ENCODE data around the gene AOAH.
"Not testable (repeated sequence)": the region's sequence is repeated elsewhere in the genome, so short reads cannot be mapped to it uniquely, and the experiment has no call there.

The AOAH gene

DNA sequence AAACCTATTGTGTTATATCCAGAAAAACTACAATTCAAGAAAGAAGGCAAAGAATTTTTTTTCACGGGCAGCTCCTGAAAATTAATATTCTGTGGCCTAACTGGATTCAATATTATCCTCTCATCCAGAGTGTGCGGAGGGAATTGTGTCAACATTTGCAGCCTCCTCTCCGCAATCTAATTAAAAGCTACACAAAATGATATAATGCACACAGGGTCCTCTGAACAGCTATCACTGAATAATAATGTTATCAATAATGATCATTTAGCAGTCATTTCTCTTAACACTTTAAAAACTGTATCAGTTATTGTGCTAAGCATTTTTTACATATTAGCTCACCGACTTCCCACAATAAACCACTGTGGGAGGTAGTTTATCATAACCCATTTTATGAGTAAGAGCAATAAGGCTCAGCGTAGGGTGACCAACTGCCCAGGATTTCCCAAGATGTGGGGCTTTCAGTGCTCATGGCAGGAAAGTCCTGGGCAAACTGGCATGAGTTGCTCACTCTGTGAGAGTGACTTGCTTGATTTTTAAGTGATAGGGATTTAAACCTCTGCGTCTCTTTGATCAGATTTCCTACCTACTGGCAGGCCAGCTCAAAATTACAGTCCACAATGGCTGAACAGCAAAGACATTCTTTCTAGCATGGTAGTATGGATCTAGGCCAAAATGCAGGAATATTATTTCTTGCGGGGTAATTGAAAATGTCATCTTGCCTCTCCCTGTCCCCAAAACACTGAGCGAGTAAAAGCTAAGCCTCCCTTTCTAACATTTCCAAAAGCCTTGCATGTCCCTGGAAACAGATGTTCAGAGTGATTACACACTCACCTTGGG lies 65.7 kb downstream of the AOAH start:
- no peak for DNase-seq

DNA sequence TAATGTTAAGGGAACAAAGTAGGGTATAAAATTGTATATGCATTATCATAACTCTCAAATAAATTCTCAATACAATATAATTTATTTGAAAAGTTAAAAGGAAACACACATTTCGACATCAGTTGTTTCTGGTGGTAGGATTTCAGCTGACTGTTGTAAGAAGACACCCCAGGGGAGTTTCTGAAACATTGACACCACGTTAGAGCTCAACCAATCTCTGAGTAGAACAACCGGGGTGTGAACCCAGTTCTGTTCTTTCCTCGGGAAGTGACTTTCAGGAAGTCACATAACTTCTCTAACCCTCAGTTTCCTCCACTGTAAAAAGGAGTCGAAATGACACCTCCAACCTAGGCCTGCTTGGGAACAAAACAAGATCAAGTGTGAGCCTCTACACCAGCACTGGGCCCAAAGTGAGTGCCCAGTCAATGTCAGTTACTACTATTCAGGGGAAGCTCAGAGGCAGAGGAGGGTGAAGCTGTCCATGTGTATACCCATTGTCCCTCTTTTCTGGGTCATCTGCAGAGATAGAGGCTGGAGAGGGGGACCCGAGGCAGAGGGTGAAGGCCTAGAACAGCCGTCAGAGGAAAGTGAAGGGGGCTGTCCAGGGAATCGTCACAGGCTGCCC lies 67.1 kb downstream of the AOAH start:
- DNase-seq, result no peak

DNA sequence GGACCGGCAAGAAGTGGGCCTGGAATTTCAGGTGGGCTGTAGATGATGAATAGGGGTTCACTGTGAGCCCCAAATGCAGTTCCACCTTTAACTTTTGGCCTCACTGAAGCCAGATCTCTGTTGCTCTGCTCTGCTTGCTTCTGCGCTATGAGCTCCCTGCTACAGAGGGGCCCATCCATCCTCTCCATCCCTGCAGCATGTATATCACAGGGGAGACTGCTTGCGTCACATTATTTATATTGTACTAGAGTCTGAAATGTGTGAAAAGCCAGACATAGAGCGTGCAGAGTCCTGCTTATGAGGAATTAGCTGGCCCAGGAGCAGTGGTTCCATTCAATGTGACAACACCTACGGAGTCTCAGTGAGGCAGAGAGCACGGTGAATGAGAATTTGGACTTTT lies 69.9 kb downstream of the AOAH start:
- no peak for DNase-seq

DNA sequence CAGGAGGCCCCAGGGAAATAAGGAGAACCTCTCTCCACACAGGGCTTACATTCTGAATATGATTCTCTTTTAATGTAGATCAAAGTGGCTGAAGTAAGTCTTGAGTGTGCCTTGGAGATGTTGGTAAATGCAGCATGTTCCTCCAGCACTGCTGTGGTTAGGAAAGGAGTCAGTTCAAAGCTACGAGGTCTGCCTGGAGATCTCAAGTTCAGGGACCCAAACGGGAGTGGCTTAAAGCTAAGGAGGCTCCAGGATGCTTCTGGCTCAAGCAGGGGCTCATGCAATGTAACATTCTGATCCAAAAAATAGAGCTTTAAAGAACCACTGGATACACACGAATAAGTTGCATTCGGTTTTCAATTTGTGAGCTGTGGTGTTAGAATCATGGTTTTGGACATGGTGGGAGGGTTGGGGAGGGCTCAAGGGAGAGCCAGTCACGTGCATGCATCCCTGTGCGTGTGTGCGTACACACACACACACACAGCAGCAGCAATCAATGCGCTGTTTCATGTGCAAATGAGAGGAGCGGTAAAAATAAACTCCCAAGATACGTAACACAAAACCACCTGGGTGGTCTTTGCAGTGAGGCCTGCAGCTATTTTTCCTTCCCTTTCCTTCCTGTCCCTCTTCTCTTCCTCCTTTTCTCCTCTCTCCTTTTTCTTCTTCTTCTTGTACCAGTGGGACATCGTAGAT lies 70.5 kb downstream of the AOAH start:
- no peak for DNase-seq

DNA sequence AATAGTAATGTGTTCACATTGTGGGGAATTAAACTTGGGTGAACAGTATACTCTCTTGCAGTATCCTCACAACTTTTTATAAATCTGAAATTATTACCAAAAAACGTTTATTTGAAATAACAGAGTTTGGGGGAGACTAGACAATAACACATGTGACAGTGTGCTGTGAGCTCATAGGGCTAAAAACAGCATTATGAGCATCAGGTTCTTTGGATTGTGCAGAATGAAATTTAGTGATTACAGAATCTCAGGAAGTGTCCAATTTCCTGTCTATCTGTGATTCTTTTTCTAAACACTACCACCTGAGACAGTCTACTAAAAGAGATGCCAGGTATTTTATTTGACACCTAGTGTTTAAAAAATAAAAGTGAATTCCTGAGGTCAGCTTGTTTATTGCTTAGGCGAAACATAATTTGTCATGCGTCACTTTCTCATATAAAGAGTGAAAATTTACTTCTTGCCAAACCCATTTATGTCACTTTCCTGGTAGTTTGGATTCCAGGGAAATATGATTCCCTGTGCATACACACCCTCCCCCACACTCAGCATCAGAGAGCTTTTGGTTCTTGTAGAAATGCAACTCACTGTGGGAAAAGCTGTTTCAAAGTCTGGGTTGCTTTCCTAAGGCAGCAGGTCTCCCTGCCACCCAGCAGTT lies 71.2 kb downstream of the AOAH start:
- DNase-seq, result no peak

DNA sequence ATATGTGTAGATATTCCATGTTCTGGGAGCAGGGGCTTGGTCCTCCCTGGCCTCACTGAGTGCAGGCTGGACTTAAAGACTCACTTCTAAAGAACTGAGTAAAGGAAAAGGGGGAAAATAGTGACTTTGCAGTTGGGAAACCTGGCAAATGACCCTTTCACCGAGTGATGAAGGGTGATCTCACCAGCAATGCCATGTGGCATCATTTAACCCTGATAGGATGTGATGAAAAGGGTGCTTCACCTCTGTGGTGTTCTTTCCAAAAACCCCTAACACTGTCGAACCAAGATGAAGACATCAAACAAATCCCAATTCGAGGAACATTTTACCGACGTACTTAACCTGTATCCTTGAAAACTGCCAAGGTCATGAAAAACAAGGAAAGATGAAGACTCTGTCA lies 71.9 kb downstream of the AOAH start:
- no peak for DNase-seq

DNA sequence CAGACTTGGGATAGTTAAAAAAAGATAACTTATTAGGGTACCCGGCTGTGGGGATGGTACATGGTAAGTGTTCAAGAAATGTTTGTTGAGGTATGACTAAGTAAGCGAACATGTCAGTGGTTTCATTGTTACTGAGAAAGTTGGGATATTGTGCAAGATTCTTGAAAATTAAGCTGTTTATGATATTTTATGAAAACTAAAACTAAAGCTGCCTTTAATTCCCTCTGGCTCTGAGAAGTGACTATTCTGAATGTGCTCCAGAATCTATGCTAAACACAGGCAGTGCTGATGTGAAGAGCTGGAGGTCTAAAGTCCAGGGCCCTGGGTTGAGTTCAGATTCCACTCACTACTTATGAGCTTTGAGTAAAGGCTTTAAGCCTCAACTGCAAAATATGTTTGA lies 72.9 kb downstream of the AOAH start:
- no peak for DNase-seq

DNA sequence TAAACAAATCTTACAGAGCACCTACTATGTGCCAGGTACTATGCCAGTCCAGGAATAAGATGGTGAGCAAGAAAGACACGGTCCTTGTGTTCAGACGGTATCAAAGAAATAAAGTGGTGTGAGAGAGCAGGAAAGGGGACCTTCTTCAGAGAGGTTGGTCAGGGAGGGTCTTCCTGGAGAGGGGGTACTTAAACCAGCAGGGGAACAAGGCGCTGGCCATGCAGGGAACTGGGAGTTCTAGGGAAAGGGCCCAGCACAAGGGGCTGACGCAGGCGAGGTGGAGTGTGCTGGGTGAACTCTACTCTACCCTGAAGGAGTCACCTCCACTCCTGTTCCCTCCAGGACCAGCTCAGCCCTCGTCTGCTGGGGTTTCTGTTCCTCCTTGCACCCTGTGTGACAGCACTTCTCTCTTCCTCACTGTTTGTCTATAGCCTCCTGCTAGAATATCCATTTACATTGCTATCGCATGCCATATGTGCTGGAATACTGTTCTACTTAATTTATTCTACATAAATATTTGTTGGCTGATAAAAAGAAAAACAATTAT lies 73.5 kb downstream of the AOAH start:
- DNase-seq, result no peak

DNA sequence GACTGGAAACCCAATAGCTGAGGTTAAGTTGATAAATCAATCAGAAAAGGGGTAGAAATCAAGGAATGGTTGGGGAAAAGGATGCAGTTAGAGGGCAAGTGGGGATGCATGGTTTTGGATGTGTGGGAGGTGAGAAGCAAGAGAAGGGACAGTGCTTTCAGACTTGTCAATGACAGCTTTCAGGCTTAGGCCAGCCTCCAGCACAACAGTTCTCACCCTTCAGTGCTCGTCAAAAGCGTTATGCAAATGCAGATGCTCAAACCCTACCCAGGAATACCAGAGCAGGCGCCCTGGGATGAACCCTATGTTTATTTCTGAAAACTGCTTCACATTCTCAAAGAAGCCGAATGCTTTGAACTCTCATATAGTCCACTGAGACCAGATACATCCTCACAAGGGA lies 74.0 kb downstream of the AOAH start:
- DNase-seq, result no peak

DNA sequence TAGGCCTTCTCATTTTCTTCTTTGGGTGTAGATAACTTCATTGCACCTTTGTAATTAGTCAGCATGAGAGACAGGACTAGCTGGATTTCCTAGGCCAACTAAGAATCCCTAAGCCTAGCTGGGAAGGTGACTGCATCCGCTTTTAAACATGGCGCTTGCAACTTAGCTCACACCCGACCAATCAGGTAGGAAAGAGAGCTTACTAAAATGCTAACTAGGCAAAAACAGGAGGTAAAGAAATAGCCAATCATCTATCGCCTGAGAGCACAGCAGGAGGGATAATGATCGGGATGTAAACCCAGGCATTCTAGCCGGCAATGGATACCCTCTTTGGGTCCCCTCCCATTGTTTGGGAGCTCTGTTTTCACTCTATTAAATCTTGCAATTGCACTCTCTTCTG lies 75.0 kb downstream of the AOAH start:
- DNase-seq, result not testable (repeated sequence)

DNA sequence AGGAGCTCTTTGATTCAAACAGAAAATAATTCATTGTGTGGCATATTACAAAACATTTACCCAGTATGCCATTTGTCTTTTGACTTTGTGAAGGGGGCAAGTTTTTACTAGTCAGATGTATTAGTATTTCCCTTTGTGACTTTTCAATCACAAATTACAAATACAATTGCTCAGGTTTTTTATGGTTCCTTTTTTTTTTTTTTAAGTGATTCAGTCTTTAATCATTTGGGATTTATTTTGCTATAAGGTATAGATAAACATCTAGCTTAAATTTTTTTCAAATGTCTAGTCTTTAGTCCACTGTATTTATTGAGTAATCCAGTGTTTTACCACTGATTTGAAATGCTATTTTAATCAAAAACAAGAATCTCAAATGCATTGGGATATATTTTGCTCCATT lies 75.9 kb downstream of the AOAH start:
- no peak for DNase-seq

DNA sequence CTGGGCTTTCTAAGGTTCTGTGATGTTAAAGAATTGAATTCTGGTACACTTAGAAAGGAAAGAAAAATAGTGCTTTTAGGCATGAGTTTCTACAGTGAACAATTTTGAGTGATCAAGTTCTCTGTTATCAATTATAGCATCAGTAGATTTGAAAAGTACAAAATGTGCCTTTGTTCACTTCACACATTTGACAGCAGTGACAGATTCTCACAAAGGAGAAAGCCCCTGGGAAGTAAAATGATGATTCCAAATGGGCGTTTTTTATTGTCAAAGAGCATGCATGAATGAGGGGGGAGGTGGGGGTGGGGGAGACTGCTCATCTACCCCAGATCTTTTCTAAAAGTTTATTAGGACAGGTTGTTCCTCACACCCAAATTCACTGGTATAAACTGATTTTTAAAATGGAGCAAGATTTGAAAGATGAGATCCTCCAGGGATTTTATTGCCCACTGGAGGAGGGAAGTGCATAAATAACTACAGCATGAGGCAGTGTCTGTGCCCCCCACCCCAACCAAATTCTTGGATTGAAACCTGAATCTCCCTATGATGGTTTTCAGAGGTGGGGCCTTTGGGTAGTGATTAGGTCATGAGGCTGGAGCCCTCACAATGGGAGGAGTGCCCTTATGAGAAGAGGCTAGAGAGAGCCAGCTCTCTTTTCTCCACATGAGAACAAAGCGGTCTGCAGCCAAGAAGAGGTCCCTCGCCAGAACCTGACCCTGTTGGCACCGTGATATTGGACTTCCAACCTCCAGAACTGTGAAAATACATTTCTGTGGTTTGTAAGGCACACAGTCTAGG lies 79.5 kb downstream of the AOAH start:
- no peak for DNase-seq

DNA sequence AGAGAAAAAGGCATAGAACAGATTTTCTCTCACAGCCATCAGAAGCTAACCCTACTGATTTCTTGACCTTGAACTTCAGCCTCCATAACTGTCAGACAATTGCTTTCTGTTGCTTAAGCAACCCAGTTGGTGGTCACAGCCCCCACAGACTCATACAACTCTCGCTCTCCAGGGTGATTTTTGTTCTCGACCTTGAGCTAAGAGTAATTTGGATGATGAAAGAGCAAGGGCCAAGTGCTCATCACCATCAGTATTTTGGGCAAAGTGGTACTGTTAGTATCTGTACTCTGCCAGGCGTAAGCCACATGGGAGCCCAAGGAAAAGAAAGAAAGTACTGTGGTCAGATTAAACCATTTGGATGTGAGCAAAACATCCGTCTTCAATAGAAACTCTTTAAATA lies 81.9 kb downstream of the AOAH start:
- no peak for DNase-seq

DNA sequence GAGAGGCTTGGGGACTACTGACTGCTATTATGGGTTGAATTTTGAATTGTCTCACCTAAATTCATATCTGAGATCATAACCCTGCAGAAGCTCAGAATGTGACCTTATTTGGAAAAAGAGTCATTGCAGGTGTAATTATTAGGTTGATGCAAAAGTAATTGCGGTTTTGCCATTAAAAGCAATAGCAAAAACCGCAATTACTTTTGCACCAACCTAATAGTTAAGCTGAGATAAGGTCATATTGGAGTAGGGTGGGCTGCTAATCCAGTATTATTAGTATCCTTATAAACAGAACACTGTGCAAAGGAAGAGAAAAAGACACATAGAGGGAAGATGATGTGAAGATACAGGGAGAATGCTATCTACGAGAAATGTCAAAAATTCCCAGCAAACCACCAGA lies 82.3 kb downstream of the AOAH start:
- no peak for DNase-seq

DNA sequence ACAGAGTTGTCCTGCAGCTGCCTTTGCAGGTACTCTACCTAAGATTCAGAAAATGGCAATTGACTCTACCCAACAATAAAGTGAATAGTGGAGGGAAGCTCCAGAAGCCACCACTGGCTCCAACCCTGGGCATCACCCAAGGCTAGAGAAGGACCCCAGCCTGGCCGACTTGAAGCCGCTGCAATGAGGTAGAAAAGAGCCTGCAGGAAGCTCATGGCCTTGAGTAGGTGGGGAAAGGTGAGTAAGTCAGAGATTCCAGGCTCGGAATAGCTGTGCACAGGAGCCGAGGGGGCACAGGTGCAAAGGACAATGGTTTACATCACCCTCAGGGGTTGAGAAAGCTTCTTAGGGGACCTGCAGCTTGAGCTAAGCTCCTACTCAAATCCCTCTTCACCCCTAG lies 83.6 kb downstream of the AOAH start:
- no peak for DNase-seq

DNA sequence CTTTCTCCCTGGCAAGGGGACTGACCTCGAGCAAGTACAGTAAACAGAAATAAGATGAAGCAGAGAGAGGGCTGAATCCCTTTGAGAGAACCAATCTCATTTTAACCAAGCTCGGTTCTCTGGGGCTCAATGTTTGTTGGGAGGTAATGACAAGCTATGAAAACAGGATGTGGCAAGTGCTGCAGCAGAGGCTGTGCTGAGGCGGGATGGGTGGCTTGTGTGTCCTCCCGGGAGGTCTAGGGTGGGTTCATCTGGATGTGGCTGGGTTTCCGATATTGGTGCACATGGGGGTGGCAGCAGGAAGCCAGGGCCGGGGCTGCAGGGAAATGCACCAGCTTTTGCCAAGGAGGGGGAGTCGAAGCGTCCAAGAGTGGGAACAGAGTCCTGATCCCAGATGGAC lies 84.5 kb downstream of the AOAH start:
- no peak for DNase-seq

DNA sequence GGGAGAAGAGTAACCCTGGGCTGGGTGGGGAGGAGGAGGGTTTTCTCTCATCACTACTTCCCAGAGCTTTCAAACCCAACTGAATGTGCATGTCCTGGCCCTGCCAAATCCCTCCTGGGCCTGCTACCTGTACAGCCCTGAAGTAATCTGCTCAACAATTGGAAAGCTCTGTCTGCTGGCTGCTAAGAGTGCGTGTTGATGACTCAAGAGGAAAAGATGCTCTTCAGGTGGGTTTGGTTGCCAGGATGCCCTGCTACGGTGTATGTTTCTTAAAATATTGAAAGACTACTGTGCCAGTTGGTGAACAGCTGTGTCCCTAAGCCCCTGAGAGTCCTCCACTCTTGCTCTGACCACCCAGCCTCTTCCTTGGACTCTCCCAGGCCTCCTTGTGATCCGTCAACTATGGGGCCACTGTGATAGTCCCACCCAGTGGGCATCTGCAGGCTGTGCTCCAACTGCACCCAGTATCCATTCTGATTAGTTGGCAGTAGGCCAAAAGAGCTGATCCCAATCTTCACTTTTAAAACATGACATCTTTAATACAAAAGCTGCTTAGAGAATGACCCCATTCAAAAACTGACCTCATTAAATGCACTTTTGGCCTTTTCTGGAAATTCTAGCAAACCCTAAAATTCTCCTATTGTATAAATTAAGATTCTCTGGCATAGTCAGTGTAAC lies 85.6 kb downstream of the AOAH start:
- no peak for DNase-seq

DNA sequence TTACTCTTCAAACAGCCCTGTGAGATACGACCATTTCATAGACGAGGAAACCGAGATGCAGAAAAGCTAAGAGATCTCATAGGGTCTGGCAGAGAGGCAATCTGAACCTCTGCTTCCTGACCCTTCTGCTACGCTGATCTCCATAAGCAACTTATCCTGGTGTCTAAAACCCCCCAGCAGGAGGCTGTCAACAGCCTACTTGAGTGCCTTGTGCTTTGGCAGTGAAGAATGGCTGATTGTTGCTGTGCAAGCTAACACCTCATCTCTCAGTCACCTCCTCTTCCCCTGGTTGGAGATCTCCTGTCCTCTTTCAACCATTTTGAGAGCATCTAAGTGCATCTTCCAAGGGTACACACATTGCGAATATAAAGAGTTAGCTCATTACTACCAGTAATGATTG lies 86.2 kb downstream of the AOAH start:
- DNase-seq, result no peak

DNA sequence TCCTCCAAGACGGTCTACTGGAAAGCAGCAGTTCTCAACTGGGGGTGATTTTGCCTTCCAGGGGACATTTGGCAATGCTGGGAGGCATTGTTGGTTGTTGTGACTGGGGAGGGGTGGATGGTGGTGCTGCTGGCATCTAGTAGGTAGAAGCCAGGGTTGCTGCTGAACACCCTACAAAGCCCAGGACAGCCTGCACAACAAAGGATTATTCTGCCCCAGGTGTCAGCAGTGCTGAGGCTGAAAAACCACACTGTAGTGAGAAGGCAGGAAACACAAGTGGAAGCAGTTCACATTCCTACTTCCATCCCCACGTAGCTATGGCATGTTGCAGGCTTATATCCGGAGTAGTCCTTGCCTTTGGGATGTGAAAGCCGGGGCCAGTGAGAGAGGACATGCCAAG lies 86.9 kb downstream of the AOAH start:
- DNase-seq, result no peak

DNA sequence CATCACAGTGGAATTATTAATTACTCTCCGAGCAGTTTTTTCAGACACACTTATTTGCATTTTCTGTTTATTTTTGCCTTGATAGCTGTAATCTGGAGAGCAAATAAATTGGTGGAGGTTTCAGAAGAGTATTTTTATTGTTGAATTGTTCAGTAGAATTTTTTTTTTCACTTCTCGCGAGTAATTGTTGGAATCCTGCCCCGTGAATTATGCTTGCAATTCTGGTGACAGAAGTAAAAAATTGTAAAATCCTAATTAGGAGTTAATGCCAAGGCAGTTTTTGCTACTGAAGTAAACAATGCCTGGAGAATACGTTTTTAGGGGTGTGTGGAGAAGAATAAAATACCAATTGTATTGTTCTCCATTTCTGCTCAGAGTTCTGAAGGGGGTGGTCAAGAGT lies 88.2 kb downstream of the AOAH start:
- no peak for DNase-seq

Data from amygdala (tissue), 56 donors.